Placental epithelial cell (primary cell): ENCODE data around the gene LY6G5B. TPM values are rescaled to one million over a fixed set of nuclear protein-coding genes. Genes with fewer than 3 reads are reported as not detected.

ENCODE experiments used
- total RNA-seq: library from RNA; depleted of rRNA; stranded (reverse); fragments of >200 nt; gene quantifications from 2 replicates; pipeline ENCODE4 v1.2.3, GENCODE V29; 2012

The LY6G5B gene
- 4.9 and 5.9 TPM in 2 replicates for total RNA-seq

GRCh38 chr6:31669676-31670075 is at the start of gene LY6G5B:
Gene LY6G5B, plus strand, starts transcription at chr6:31669976. Its CDS starts 975 bp downstream, at chr6:31670951.

GRCh38 chr6:31620586-31621319 is 49.0 kb upstream of the LY6G5B start, which contains the start of gene PRRC2A:
Gene PRRC2A, plus strand, starts transcription at chr6:31620715. Its CDS starts 2,075 bp downstream, at chr6:31622790.

GRCh38 chr6:31655349-31656237 is 14.2 kb upstream of the LY6G5B start, which contains the start of gene APOM:
Gene APOM, plus strand, starts transcription at chr6:31655894. Its CDS starts 73 bp downstream, at chr6:31655967.

GRCh38 chr6:31660381-31661261 is 9.2 kb upstream of the LY6G5B start, which contains the start of gene C6orf47:
Gene C6orf47, minus strand, starts transcription at chr6:31660778. Its CDS starts 831 bp downstream, at chr6:31659947.

GRCh38 chr6:31664790-31665500 is 4.8 kb upstream of the LY6G5B start, which contains the start of gene GPANK1:
Gene GPANK1, minus strand, starts transcription at chr6:31664997. Its CDS starts 519 bp downstream, at chr6:31664478.

GRCh38 chr6:31665501-31666336 is 4.1 kb upstream of the LY6G5B start, which contains the start of gene CSNK2B:
Gene CSNK2B, plus strand, starts transcription at chr6:31666080. Its CDS starts 752 bp downstream, at chr6:31666832.

GRCh38 chr6:31680226-31681134 is 10.7 kb downstream of the LY6G5B start, which contains the start of gene LY6G5C:
Gene LY6G5C, minus strand, starts transcription at chr6:31681067. Its CDS starts 694 bp downstream, at chr6:31680373.

GRCh38 chr6:31702819-31703716 is 33.3 kb downstream of the LY6G5B start, which contains the start of gene ABHD16A:
Gene ABHD16A, minus strand, starts transcription at chr6:31703324. Its CDS starts 43 bp downstream, at chr6:31703281.

GRCh38 chr6:31706599-31706998 is 36.8 kb downstream of the LY6G5B start, which contains the start of gene LY6G6F:
Gene LY6G6F, plus strand, starts transcription at chr6:31706866. Its CDS starts 41 bp downstream, at chr6:31706907.

GRCh38 chr6:31715022-31715958 is 45.5 kb downstream of the LY6G5B start, which contains the start of gene LY6G6D:
Gene LY6G6D, plus strand, starts transcription at chr6:31715348. Its CDS starts 8 bp downstream, at chr6:31715356.

GRCh38 chr6:31721351-31722020 is 51.7 kb downstream of the LY6G5B start, which contains the start of gene LY6G6C:
Gene LY6G6C, minus strand, starts transcription at chr6:31721746. Its CDS starts 67 bp downstream, at chr6:31721679.

